WI38 (cell line): Measurements from ENCODE around the gene HECTD4.
"Not testable (repeated sequence)": the region's sequence is repeated elsewhere in the genome, so short reads cannot be mapped to it uniquely, and the experiment has no call there.

ENCODE experiments used
- H3K4me3 ChIP-seq: 2 replicates; pipeline ENCODE4 v1.5.1; 2011; ENCODE audit warnings: low read depth, mild to moderate bottlenecking, control low read depth, low read length
- CTCF ChIP-seq: IDR thresholded peaks from 2 replicates; pipeline ENCODE4 v1.5.1; 2012; ENCODE audit warnings: low read depth, mild to moderate bottlenecking, control low read depth, low read length

Gene HECTD4

GRCh38 chr12:112111931-112112330 lies 270.3 kb downstream of the HECTD4 start:
- TF ChIP-seq CTCF, result no peak
- no peak overlapping the region for H3K4me3 ChIP-seq

GRCh38 chr12:112110787-112111662 lies 271.2 kb downstream of the HECTD4 start:
- H3K4me3 ChIP-seq, result not testable (repeated sequence)
